ENCODE data around the gene KBTBD13. TPM values are rescaled to one million over a fixed set of nuclear protein-coding genes. Genes with fewer than 3 reads are reported as not detected.
"Not testable (repeated sequence)": the region's sequence is repeated elsewhere in the genome, so short reads cannot be mapped to it uniquely, and the experiment has no call there.

The KBTBD13 gene
- total RNA-seq, 1 experiment from 2014 or later = not detected

DNA sequence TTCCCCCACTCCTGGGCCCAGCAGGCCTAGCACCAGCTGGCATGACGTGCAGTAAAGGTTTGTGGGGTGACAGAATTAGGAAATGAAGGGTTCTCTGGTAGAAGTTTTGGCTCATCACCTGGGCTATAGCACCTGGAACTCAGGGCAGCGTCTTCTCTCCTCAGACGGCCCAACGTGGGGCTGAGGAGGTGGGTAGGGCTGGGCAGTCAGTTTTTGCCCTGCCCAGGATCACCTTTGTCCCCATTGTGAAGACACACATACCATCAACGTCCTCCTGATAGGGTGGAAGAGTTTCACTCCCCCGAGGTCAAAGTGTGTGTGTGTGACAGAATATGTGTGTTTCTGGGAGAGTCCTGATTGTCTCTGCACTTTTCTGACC, 12.1 kb downstream of the KBTBD13 start:
- DNase-seq (ENCODE audit: unreplicated experiment) = no peak
- Mint-ChIP-seq H3K27ac (ENCODE audit: low read depth, unreplicated experiment) (no peak overlapping the region), H3K4me3 (ENCODE audit: unreplicated experiment) (no peak overlapping the region), H3K27me3 (ENCODE audit: insufficient read depth, unreplicated experiment) (peaks cover 22% of the 10 kb centered on the region), H3K9me3 (ENCODE audit: unreplicated experiment) (no peaks in the 10 kb centered on the region), H3K36me3 (ENCODE audit: insufficient read depth, unreplicated experiment) (no peaks in the 10 kb centered on the region), H3K4me1 (ENCODE audit: insufficient read depth, unreplicated experiment) (no peaks in the 10 kb centered on the region)
- TF ChIP-seq, protein P1, sequence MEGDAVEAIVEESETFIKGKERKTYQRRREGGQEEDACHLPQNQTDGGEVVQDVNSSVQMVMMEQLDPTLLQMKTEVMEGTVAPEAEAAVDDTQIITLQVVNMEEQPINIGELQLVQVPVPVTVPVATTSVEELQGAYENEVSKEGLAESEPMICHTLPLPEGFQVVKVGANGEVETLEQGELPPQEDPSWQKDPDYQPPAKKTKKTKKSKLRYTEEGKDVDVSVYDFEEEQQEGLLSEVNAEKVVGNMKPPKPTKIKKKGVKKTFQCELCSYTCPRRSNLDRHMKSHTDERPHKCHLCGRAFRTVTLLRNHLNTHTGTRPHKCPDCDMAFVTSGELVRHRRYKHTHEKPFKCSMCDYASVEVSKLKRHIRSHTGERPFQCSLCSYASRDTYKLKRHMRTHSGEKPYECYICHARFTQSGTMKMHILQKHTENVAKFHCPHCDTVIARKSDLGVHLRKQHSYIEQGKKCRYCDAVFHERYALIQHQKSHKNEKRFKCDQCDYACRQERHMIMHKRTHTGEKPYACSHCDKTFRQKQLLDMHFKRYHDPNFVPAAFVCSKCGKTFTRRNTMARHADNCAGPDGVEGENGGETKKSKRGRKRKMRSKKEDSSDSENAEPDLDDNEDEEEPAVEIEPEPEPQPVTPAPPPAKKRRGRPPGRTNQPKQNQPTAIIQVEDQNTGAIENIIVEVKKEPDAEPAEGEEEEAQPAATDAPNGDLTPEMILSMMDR (IDR thresholded peaks at IDR 0.05; ENCODE audit: unreplicated experiment) = no peak
- BruUV-seq (replicated peaks) = no TSS peak
- ChIA-PET CTCF (no interaction called here), POLR2A (no interaction called here)
- intact Hi-C loops (cut with micrococcal nuclease) = no loop called here

DNA sequence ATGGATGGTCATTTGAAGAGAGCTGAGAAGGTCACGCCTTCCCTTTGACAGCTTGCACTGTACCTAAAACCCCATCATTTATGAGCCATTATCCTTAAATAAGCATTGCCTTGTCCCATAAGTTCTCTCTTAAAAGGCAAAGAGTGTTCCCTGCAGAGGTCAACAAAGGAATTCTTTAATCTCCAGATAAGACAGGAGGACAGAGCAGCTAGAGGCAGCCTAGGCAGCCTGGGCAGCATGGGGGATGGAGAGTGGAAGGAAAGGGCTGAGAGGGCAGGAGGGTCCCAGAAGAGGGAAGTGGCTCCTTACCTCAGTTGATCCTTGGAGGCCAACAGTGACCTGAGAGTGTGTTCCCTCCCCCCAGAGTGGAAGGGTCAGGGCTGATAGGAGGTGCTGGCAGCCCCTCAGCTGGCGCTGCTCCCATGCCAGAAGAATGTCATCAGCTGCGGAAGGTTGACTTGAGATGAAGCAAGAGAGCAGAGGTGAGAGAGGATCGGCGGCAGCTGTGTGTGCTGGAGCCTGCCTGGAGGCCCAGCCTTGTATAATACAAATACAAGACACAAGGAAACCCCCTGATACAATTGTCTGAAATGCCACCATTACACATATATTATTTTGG, 12.8 kb downstream of the KBTBD13 start:
- no TSS peak for BruUV-seq (replicated peaks)
- Mint-ChIP-seq H3K9me3 (ENCODE audit: unreplicated experiment) (no peaks in the 10 kb centered on the region), H3K4me1 (ENCODE audit: insufficient read depth, unreplicated experiment) (no peaks in the 10 kb centered on the region), H3K36me3 (ENCODE audit: insufficient read depth, unreplicated experiment) (no peaks in the 10 kb centered on the region), H3K4me3 (ENCODE audit: unreplicated experiment) (no peak overlapping the region), H3K27me3 (ENCODE audit: insufficient read depth, unreplicated experiment) (peaks cover 15% of the 10 kb centered on the region), H3K27ac (ENCODE audit: low read depth, unreplicated experiment) (no peak overlapping the region)
- POLR2A ChIA-PET = interaction anchor here (0.6 kb wide), 1 partner anchor 162 kb away, joined by 3 read pairs; no protein-coding TSS in a partner anchor
- intact Hi-C loops (cut with micrococcal nuclease) = no loop called here
- TF ChIP-seq, protein P1 (IDR thresholded peaks at IDR 0.05; ENCODE audit: unreplicated experiment) = no peak
- CTCF ChIA-PET = no interaction called here
- no peak for DNase-seq (ENCODE audit: unreplicated experiment)

DNA sequence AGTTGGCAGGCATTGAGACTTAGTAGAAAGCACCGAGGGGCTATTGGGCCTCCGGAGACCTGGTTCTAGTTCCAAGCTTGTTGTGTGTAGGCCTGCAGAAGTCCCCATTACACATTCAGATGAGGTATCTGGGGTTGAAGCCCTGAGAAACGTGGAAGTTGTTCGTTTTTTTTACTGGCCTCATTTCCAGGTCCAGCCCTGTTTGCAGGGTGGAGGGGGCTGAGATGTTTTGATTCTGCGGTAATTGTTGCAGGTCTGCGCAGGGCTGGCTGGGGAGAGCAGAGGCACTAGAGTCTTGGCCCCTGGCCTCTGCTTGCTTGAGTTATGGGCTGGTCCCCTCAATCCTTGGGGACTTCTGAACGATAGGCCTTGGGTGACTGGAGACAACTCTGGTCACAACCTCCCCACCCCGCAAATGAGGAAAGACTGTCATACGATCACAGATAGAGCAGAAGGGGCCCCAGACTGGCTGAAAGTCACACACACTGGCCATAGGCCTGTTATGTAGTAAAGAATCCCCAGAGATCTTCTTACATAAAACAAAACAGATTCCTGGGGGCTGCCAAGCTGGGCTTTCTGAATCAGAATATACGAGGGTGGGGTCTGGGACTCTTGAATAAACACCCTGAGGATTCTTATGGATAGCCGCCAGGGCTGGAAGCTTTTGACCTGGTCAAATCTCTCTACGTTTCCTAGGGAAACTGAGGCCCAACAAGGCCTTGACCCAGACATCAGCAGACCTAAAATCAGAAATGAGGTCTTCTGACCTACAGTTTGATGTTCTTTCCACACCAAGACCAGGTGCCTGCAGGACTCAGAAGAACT, 15.6 kb downstream of the KBTBD13 start:
- CTCF ChIA-PET = interaction anchor here (0.7 kb wide), 1 partner anchor 39 kb away, joined by 4 read pairs; no protein-coding TSS in a partner anchor
- Mint-ChIP-seq H3K4me1 (ENCODE audit: insufficient read depth, unreplicated experiment) (no peaks in the 10 kb centered on the region), H3K36me3 (ENCODE audit: insufficient read depth, unreplicated experiment) (no peaks in the 10 kb centered on the region), H3K27ac (ENCODE audit: low read depth, unreplicated experiment) (no peak overlapping the region), H3K27me3 (ENCODE audit: insufficient read depth, unreplicated experiment) (no peaks in the 10 kb centered on the region), H3K4me3 (ENCODE audit: unreplicated experiment) (no peak overlapping the region), H3K9me3 (ENCODE audit: unreplicated experiment) (no peaks in the 10 kb centered on the region)
- POLR2A ChIA-PET = interaction anchor here (0.5 to 1.6 kb wide), 2 partner anchors 9 to 42 kb away, joined by 3 read pairs; no protein-coding TSS in a partner anchor
- no peak for DNase-seq (ENCODE audit: unreplicated experiment)
- intact Hi-C loops (cut with micrococcal nuclease) = no loop called here
- no TSS peak for BruUV-seq (replicated peaks)
- TF ChIP-seq, protein P1 (IDR thresholded peaks at IDR 0.05; ENCODE audit: unreplicated experiment) = no peak

DNA sequence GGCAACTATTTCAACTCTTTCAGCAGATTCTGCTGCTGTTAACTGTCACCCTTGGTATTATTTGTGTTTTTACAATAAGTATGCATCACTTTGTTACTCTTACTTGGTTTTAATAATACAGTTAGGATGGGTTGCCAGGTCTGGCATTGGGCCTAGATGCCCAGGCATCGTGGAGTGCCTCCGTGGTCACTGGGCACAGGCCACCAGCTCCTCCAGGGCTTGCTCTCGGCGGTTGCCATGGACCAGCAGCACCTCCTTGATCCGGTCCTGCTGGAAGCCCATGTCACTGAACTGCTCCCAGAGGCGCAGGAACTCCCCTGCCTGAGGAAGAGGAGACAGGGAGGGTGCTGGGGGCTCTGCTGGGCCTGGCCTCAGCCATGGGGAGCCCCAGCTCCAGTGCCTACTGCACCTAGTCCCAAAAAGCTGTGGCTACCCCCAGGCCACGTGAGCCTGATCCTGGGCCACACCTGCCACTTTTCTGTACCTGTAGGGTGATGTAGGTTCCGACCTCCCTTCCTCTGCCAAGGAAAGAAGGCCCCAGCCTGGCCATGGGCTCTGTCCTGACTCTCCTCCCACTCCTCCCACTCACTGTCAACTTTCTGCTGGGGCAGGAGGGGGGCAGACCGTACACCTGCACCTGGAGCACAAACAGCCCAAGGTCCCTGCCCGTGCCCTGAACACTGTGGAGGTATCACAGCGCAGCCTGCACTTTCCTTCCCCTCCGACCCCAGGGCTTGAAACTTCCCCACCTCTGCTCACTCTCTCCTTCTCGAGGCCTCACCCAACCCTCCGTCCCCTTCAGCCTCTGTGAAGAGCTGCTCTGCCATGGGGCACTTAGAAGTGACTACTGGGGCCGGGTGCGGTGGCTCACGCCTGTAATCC, 16.6 kb downstream of the KBTBD13 start:
- H3K27me3 Mint-ChIP-seq (ENCODE audit: insufficient read depth, unreplicated experiment) = no peaks in the 10 kb centered on the region
- BruUV-seq (replicated peaks) = no TSS peak
- H3K4me3 Mint-ChIP-seq (ENCODE audit: unreplicated experiment) = no peak overlapping the region
- TF ChIP-seq, protein P1 (IDR thresholded peaks at IDR 0.05; ENCODE audit: unreplicated experiment) = no peak
- no peak overlapping the region for H3K27ac Mint-ChIP-seq (ENCODE audit: low read depth, unreplicated experiment)
- H3K36me3 Mint-ChIP-seq (ENCODE audit: insufficient read depth, unreplicated experiment) = no peaks in the 10 kb centered on the region
- intact Hi-C loops (cut with micrococcal nuclease) = no loop called here
- CTCF ChIA-PET = no interaction called here
- no peak for DNase-seq (ENCODE audit: unreplicated experiment)
- POLR2A ChIA-PET = interaction anchor here (1.6 kb wide), 1 partner anchor 41 kb away, joined by 3 read pairs; no protein-coding TSS in a partner anchor
- no peaks in the 10 kb centered on the region for H3K9me3 Mint-ChIP-seq (ENCODE audit: unreplicated experiment)
- no peaks in the 10 kb centered on the region for H3K4me1 Mint-ChIP-seq (ENCODE audit: insufficient read depth, unreplicated experiment)

DNA sequence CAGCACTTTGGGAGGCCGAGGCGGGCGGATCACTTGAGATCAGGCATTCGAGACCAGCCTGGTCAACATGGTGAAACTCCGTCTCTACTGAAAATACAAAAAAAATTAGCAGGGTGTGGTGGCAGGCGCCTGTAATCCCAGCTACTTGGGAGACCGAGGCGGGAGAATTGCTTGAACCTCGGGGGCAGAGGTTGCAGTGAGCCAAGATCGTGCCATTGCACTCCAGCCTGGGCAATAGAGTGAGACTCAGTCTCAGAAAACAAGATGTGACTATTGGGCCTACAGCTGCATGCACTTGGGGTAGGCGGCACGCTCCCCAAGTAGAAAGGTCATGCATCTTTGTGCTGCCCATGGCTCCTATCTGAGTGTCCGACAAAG, 17.2 kb downstream of the KBTBD13 start:
- H3K27me3 Mint-ChIP-seq (ENCODE audit: insufficient read depth, unreplicated experiment); CTCF ChIA-PET; H3K4me3 Mint-ChIP-seq (ENCODE audit: unreplicated experiment); H3K36me3 Mint-ChIP-seq (ENCODE audit: insufficient read depth, unreplicated experiment); H3K9me3 Mint-ChIP-seq (ENCODE audit: unreplicated experiment); H3K27ac Mint-ChIP-seq (ENCODE audit: low read depth, unreplicated experiment); DNase-seq (ENCODE audit: unreplicated experiment); H3K4me1 Mint-ChIP-seq (ENCODE audit: insufficient read depth, unreplicated experiment); intact Hi-C loops (cut with micrococcal nuclease); BruUV-seq (replicated peaks): not testable (repeated sequence)
- POLR2A ChIA-PET = interaction anchor here (1.6 kb wide), 1 partner anchor 40 kb away, joined by 3 read pairs; no protein-coding TSS in a partner anchor
